HG03039 (cell line): ENCODE data around the gene DLG1.

Experiments used
- ATAC-seq: cut with Tn5 transposase; IDR thresholded peaks from one replicate; pipeline ENCODE4 v1.9.1; 2021; ENCODE audit warnings: mild to moderate bottlenecking, moderate library complexity; ENCODE audit not compliant: unreplicated experiment

DLG1 gene

GRCh38 chr3:197253238-197253947, 45.0 kb downstream of the DLG1 start:
- no peak for ATAC-seq

DNA sequence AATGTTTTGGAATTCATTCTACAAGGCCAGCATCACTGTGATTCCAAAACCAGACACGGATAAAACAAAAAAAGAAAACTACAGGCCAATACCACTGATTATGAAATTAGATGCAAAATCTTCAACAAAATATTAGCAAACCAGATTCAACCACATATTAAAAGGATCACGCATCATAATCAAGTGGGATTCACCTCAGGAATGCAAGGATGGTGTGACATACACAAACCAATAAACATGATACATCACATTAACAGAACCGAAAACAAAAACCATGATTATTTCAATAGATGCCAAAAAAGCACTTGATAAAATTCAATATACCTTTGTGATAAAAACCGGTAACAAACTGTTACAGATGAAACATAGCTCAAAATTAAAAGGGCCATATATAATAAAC, 48.9 kb downstream of the DLG1 start:
- ATAC-seq = no peak

DNA sequence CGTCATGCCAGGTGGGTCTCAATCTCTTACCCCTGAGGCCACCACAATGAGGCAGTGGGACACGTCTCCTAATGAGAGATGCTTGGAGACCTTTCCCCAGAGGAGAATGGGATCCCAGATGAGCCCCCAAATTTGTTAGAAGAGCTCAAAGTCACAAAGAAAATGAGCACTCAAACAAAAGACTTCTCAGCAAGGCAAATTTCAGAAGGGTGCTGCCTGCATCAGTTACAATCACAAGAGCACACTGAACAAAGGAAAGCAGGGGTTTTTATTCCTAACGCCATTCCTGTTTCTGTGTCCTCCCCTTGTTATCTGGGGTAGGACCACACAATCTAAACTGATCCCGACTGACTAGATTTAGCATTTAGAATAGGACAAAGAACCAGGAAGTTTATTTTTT, 50.1 kb downstream of the DLG1 start:
- no peak for ATAC-seq

DNA sequence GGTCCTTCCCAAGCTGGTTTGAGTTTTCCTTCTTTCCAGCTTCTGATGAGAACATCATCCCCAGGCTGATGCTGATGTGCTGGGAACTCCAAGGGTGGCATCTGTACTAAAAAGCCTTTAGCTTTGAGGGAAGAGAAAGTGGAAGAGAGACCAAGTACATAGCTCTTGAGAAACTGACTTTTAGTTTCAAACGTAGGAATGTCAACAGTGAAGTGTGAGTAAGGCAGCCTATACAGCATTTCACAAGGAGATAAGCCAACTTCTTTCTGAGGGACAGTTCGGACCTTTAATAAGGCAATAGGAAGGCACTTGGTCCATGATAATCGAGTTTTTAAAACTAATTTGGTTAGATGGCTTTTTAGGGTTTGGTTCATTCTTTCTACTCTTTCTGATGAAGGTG, 53.7 kb downstream of the DLG1 start:
- ATAC-seq = no peak

DNA sequence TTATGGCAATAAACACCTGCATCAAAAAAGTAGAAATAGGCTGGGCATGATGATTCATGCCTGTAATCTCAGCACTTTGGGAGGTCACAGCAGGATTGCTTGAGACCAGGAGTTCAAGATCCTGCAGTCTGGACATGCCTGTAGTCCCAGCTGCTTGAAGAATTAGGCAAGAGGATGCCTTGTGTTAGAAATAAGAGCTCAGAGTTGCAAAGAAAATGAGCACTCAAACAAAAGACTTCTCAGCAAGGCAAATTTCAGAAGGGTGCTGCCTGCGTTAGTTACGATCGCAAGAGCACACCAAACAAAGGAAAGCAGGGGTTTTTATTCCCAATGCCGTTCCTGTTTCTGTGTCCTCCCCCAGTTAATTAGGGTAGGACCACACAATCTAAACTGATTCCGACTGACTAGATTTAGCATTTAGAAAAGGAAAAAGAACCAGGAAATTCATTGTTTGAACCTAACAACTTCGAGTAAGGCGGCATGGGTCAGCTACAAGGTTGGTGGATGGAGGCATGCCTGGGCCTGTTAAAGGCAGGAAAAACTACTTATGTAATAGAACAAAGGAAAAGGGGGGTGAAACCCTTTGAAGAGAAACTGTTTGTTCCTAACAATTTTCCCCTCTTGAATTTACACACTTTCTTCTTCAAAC, 55.5 kb downstream of the DLG1 start:
- no peak for ATAC-seq

DNA sequence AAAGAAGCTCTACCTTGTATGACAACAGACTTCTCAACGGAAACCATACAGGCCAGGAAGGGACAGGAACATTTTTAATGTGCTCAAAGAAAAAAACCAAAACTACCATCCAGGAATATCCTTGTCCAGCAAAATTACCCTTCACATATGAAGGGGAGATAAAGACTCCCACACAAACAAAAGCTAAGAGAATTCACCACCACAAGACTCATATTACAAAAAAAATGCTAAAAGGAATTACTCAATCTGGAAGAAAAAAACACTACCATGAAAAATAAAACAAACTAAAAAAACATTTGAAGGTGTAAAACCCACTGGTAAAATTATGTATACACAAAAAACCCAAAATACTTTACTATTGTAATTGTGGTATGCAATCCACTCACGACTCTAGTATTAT, 57.2 kb downstream of the DLG1 start:
- ATAC-seq = no peak

- ATAC-seq = no peak
Observed at GRCh38 chr3:197239857-197240256, 58.6 kb downstream of the DLG1 start.

DNA sequence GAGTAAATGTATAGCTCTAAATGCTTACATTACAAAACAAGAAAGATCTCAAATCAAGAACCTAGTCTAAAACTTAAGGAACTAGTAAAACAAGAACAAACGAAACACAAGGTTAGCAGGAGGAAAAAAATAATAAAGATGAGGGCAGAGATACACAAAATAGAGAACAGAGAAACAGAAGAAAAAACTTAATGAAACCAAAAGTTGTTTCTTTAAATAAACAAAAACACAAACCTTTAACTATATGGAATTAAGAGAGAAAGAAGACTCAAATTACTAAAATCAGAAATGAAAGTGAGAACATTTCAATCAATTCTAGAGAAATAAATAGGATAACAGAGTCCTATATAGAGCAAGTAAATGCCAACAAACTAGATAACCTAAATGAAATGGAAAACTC, 59.6 kb downstream of the DLG1 start:
- ATAC-seq = no peak

GRCh38 chr3:197237897-197238296, 60.5 kb downstream of the DLG1 start:
- no peak for ATAC-seq

DNA sequence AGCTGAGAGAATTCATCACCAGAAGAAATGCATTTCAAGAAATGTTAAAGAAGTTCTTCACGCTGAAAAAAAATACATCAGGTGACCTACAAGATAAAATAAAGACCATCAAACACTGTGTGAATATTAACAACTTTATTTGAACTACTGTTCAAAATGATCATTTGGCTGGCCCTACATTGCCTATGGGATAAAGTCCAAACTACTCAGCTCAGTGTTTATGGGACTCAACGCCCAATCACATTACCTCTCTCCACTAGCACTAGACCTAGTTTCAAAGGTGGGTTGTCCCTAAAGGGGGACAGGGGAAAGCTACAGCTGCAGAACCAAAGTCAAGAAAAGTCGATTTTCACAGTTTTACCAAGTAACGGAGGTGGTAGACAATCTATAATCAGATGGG, 62.0 kb downstream of the DLG1 start:
- no peak for ATAC-seq

GRCh38 chr3:197234947-197235914, 63.2 kb downstream of the DLG1 start:
- no peak for ATAC-seq

DNA sequence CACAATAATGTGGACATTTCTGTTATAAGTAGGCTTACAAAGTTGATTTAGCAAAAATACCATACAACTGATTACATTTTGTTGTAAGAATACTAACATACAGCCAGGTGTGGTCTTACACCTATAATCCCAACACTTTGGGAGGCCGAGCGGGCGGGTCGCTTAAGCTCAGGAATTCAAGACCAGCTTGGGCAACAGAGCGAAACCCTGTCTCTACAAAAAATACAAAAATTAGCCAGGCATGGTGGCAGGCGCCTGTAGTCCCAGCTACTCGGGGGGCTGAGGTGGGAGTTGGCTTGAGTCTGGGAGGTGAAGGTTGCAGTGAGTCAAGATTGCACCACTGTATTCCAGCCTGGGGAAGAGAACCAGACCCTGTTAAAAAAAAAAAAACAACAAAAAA, 67.1 kb downstream of the DLG1 start:
- no peak for ATAC-seq

DNA sequence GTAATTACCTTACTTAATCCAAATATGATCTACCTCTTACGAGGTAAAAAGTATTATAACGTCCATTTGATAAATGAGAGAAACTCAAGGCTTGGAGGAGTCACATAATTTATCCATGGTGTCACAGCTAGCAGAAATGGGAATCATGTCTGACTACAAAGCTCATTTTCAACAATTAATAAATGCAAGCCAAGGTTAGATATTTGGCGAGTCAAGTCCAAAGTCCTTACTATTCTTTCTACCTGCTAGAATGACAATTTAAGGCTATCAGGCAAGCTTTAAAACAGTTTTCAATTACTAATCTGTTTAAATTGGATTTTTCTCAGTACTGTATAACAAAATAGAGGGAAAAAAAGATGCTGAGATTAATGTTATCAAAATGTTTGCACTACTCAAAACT, 68.6 kb downstream of the DLG1 start:
- ATAC-seq = no peak

DNA sequence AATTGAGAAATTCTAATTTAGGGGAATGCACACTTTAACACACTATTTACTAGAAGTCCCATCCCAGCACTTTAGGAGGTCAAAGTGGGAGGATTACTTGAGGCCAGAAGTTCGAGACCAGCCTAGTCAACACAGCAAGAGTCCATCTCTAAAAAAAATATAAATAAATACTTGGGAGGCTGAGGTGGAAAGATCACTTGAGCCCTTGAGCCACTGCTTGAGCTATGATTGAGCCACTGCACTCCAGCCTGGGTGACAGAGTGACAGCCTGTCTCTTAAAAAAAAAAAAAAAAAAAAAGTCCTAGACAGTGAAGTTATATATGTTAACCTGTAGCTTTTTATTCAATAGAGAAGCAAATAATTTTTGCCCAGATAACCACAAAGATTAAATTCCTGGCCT, 69.2 kb downstream of the DLG1 start:
- no peak for ATAC-seq

GRCh38 chr3:197227780-197228574, 70.4 kb downstream of the DLG1 start:
- ATAC-seq = no peak

DNA sequence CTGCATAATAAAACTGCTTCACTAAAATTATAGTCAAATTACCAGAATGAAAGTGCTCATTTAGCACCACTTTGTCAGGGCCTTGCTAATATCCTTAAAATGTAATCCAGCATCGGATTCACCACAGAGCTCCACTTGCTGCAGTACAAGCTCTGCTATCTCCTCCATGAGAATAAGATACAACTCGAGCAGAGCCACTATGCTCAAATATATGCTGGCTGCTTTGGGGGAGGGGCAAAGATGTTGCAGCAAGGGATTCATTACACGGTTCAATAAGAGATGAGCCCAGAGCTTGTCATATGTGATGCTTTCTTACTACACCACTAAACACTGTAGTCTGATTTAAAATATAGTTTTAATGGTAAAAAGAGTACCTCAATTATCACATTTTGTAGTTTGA, 72.2 kb downstream of the DLG1 start:
- no peak for ATAC-seq

DNA sequence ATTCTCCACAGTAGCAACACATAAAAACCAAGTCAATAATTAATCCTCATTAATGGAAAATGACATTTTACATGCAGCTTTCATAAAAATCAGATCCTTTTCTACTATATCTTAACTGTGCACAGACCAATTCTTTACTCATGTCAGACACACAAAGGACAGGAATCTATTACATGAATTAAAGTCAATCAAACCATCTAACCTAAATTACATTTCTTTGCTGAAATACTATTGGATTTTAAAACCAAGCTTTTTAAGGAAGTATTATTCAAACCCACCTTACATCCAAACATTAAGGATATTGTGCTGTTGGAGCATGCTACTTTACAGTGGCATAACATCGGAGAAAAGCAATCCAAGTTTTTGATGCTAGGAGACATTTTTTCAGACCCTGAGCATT, 72.8 kb downstream of the DLG1 start:
- no peak for ATAC-seq

GRCh38 chr3:197224034-197224444, 74.4 kb downstream of the DLG1 start:
- no peak for ATAC-seq

DNA sequence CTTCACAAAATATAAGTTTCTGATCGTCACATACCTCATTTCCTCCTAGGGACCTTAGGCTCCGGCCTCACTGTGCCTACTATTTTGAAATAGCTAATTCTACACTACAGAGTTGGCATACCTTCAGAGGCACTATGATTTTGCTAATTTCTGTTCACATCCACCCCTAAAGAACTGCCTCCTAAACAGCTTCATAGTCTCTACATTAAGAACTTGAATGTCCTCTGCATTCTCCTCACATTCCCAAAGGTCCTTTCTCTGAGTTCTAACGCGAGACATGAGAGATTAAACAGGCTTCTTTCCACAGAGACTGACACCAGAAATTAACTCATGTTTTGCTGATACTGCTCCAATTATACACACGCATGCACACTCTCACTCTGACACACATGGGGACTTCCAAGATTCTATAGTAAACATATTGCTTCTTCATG, 75.5 kb downstream of the DLG1 start:
- no peak for ATAC-seq

DNA sequence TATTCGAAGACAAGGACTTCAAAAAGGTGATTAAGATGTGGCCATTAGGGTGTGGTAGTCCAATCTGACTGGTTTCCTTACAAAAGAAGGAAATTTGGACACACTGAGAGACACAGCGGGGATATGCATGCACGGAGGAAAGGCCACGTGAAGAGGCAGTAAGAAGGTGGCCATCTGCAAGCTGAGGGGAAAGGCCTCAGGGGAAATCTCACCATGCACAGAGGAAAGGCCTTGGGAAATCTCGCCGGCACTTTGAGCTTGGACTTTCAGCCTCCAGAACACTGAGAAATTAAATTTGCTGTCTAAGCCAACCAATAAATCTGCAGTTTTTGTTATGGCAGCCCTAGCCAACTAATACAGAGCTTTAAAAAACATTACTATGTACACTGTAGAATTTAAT, 78.8 kb downstream of the DLG1 start:
- ATAC-seq = no peak

- no peak for ATAC-seq
Observed at GRCh38 chr3:197218210-197218609, 80.2 kb downstream of the DLG1 start.
